Measurements from ENCODE around the gene IDH3A.

Gene IDH3A

GRCh38 chr15:78149068-78149804 lies at the start of gene IDH3A:
Gene IDH3A, plus strand, starts transcription at chr15:78149362. Its CDS starts 42 bp downstream, at chr15:78149404.
- peak; percentile 99 for DNase-seq

DNA sequence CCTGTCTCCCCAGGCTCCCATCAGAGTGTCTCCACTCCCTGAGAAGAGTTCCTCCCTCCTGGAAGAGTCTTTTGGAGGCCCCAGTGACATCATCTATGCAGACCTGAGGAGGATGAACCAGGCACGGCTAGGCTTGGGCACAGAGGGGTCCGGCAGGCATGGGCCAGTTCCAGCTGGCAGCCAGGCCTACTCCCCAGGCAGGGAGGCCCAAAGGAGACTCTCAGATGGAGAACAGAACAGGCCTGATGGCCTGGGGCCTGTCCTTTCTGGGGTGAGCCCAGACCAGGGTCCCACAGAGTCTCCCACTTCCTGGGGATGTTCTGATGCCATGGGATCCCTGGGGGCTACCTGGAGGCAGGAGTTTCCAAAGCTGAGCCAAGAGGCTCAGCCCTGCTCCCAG lies 48.3 kb upstream of the IDH3A start:
- DNase-seq = no peak

DNA sequence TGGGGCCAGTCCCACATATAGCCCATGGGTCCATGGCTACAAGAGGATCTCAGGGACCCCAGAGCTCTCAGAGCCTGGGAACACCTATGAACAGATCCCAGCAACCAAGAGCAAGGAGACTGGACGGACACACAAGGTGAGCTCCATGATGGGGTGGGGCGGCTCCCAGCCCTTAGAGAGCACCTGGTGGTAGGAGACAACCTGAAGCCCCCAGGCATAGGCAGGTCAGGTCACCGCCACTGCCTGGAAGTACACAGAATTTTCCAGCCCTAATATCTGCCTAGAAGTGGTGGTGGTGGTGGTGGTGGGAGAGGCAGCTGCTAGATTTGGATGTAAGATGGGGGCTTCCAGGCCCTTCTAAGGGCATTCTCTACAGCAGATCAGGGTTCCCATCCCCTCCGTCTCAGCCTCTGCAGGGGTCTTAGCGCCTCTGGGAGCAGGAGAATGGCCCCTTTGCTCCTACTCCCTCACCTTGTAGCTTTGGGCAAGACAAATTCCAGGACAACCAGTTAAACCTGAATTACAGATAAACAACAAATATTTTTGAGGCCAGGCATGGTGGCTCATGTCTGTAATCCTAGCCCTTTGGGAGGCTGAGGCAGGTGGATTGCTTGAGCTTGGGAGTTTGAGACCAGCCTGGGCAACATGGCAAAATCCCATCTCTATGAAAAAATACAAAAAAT lies 47.6 kb upstream of the IDH3A start:
- DNase-seq = no peak

DNA sequence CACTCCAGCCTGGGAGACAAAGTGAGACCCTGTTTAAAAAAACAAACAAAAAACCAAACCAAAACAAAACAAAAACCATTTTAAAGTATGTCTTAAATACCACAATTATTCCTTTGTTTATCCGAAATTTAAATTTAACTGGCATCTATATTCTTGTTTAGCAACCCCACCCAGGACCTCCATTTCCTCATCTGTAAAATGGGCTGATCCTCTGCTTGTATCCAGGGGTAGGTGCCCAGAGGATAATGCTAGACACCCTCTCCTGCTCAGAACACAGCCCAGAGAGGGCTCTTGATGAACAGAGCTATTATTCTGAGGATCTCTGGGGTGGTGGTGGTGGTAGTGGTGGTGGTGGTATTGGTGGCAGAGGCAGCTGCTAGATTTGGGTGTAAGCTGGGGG lies 47.0 kb upstream of the IDH3A start:
- no peak for DNase-seq

DNA sequence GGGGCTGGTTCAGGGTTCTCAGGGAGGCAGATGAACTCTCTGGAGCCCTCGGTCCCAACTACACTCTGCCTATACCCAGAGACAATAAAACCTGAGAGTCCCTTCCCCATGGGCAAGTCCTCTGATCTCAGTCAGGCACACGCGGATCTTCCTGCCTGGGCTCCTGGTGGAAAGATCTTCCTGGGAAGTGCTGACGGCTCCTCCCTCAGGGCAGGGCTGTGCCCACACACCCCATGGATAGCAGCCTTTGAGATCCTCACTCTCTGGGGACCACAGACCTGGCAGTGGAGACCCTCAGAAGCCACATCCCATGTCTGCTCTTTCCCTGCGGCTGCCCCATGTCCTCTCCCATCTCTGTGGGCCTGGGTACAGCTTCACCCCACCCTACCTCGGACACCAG lies 46.4 kb upstream of the IDH3A start:
- no peak for DNase-seq

- DNase-seq = peak; percentile 83
Measured at GRCh38 chr15:78103406-78104118, 45.6 kb upstream of the IDH3A start.

DNA sequence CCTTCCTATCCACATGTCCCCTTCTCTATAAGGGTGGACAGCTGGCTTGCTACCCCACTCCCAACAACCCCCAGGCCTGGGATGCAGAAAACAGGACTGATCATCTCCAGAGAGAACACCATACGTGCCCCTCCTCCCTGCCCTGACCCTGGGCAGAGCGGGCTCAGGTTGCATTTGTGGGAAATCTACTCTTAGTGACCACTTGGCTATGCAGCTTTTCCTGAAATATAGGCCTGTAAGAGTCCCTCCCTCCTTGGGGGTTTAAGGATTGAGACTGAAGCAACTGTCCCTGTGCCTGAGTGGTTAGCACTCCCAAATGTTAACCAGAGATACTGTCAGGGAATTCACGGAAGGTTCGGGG lies 45.1 kb upstream of the IDH3A start:
- no peak for DNase-seq

GRCh38 chr15:78104566-78105475 lies 44.3 kb upstream of the IDH3A start:
- peak; percentile 63 for DNase-seq

DNA sequence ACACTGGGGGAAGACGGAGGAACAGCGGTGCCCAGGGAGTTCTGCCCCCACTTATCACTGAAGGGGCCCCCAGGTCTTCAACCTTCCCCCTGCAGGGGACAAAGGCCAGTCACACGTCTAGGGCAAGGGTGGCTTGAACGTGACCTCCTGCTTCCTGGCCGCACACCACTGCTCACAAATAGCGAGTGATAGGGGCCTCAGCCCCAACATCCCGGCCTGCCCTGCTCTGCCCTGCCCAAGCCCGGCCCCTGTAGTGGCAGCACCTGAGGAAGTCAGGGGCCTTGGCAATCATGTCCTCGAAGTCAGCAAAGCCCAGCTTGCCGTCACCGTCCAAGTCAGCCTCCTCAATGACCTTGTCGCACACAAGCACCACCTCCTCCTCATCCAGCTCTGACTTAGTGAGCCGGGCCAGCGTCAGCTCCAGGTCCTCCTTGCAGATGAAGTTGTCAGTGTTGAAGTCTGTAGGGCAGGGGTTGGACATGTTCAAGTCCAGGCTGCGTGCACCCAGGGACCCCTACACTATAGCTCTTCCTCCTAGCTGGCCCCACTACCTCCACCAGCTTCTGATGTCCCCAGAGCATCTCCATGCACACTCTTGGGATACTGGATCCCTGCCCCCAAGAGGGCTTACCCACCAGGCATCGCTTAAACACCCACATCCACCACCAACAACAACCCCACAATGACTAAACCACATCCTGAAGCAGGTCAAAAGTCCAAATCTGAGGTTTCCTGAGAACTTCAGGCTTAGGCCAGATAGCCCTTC lies 43.5 kb upstream of the IDH3A start:
- peak; percentile 63 for DNase-seq

DNA sequence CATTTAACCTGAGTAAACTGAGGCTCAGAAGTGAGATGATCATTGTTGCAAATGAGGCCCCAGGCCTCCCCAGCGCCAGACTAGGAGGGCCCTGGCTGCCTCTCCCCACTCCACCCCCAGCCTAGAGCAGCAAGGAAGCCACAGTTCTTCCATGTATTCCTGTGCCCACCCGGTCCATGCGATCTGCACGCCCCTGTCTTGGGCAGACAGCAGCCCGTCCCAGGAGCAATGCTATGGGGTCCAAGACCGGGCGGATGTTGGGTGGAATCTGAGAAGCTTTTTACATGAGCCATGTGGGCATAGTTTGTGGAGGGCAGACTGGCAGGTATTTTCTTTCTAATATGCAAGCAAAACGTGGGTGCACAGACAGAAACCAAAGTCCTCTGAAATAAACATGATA lies 41.7 kb upstream of the IDH3A start:
- DNase-seq = no peak

- DNase-seq = peak; percentile 86
Measured at GRCh38 chr15:78108300-78109084, 40.7 kb upstream of the IDH3A start.

- no peak for DNase-seq
Measured at GRCh38 chr15:78109156-78109555, 40.0 kb upstream of the IDH3A start.

DNA sequence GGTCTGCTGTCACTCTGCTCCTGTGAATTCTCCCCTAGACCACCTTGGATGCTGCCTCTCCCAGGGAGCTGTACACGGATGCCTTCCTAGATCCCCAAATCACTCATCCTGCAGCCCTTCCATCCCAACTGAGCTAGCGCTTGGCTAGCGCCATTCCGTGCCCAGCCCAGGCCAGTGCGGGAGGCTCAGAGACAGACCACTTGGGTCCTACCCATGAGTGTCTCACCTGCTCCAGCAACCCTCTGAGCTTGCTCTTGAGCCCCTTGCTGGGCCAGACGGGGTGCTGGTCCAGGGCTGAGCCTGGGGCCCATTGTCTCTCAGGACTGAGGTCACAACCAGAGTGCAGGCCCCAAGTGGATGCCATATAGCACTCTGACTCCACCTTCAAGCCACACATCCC lies 39.1 kb upstream of the IDH3A start:
- no peak for DNase-seq

DNA sequence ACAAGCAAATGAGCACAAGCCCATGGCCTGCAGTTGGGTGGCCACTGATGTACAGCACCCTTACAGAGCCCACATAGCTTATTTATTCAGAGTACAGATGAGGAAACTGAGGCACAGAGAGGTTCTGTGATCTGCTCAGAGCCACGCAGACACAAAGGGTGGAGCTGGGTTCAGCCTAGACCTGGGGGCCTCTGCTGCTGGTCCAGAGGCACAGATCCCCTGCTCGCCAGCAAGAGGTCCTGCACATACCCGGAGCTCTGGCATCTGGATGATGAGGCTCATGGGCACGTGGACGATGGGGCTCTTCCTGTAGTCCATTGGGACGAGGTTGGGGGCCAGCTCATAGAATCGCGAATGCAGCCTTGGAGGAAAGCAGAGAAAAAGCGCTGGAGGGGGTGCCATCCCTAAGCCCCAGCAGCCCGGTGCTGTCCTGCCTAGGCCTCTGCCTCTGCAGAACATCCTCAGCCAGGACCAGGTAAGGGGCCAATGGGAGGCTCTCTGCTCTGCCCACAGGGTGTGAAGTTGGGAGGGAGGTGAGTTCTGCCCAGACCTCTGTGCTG lies 38.2 kb upstream of the IDH3A start:
- DNase-seq = no peak

GRCh38 chr15:78111788-78112187 lies 37.4 kb upstream of the IDH3A start:
- no peak for DNase-seq

DNA sequence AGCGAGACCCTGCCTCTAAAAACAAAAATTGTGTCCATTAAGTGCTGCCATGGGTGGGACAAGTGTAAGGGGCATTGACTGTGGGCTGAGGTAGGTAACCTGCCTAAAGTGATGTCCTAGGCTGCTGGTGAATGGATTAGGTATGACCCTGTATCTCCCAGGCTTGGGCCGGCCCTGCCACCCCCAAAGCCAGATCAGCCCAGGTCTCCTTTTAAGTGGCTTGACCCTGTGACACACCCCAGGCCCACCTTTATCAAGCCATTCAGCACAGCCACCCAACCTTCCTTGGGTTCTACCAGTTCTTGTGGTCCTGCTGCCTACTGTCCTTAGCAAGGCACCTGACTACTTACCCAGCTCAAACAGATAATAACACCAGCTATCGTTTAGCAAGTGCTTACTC lies 36.6 kb upstream of the IDH3A start:
- DNase-seq = no peak

GRCh38 chr15:78120523-78120922 lies 28.6 kb upstream of the IDH3A start:
- no peak for DNase-seq

GRCh38 chr15:78125267-78125666 lies 23.9 kb upstream of the IDH3A start:
- no peak for DNase-seq

DNA sequence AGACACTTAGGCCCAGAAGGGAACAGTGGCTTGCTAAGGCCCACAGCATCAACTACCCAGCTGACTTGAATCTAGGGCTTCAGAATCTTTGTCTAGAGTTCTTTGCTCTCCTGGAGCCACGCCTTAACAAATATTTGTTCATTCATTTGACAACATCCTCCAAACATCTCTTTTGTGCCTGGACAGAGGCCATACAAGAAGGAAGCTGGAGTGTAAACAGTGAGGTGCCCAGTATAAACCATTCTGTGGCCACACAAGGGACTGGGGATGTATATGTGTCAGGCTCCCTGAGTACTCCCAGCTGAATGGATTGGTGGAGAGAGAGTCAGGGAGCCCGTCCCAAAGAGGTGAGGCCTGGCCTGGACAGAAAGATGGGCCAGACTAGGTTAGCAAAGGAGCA lies 21.3 kb upstream of the IDH3A start:
- no peak for DNase-seq

DNA sequence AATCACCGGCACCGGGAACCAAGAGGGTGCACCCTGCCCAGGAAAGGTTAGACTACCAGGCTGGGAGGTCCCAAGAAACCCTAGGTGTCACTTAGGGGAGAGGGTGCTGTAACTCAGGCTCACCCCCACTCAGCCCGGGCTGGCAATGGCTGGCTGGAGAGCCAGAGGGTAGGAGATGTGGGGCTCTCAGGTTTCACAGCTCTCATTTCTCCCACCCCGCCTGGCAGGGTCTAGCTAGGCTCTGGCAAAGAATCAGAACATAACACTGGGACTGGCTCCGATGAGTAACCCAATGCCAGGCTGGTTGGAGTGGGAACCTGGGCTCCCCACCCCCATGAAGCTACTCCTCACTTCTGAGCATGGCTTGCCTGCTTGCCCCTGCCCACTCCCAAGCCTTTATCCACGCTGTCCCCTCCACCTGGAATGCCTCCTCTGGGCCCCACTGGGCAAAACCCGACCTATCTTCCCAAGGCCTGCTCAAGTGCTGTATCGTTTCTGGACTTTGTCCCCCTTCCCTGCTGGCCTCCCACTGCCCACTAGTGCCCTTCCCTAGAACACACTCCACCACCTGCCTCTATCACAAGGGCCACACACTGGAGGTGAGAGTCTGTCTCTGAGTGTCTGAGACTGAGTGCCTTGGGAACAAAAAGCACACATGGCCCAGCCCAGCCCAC lies 19.9 kb upstream of the IDH3A start:
- DNase-seq = no peak
